Measurements from ENCODE around the gene HAND2. TPM values are rescaled to one million over a fixed set of nuclear protein-coding genes. Genes with fewer than 3 reads are reported as not detected.

Gene HAND2
- total RNA-seq, 2 experiments from 2014 or later: not detected

DNA sequence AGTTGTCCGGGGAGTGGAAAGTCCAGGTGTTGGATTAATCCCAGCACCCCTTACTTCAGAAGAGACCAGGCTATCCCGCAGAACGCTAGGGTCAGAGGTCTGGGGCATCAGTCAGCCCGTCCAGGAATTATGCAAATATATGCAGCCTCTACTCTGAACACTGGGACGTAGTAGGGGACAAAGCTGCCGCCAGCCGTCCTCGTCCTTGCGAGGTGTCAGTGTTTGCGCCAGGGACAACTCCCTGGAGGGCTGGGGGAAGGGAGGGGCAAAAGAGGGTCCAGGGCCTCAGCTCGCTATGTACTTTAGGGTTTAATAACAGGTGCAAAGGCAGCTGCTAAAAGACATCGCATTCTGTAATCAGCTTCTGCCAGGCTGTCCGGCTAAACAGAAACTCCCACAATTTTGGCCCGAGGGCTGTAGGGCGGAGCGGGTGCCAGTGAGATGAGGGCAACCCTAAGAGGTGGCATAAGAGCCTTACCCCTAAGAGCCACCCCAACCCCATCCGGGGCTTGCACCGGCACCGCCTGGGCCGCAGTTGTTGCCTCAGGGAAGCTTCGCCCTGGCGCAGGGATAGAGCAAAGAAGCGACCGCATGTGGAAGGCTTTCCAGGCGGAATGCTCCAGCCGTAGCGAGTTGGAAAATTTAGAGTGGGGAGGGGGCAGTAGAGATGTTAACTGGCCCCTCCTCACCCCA, 8.4 kb downstream of the HAND2 start:
- ATAC-seq (ENCODE audit: low read depth) (no peak), DNase-seq (no peak)
- Mint-ChIP-seq H3K36me3 (peaks cover 6% of the 10 kb centered on the region), H3K9me3 (peaks cover 17% of the 10 kb centered on the region), H3K4me3 (no peak overlapping the region), H3K4me1 (peaks cover 15% of the 10 kb centered on the region), H3K27me3 (peaks cover 98% of the 10 kb centered on the region), H3K27ac (peak overlapping the region; percentile 61)
- POLR2A ChIA-PET: interaction anchor here (0.6 kb wide), 1 partner anchor 508 kb away, joined by 4 read pairs; no protein-coding TSS in a partner anchor

DNA sequence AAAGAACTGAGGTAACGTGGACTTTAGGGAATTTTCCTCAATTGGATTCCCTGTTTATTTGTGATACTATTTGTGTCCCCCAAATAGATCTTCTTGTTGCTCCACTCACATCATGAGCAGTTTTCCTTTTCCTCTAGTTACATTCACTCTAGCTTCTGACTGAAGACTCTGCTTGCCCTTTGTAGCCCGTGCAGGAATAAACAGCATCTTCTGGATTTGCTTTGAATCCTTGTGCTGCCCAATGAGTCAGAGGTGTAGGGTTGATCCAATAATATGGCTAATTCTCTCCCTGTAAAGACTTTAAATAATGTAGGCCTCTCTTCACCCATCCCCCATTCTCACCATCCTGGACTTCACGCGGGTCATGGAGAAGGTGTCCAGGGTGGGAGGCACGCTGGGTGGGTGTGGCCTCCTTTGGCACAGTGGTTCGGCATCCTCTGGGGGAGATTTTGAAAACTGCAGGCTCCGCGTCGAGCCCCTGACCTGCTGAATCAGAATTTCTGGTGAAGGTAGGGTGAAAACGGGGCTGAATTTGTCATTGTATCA, 9.0 kb downstream of the HAND2 start:
- Mint-ChIP-seq H3K27ac (peak overlapping the region; percentile 61), H3K36me3 (peaks cover 4% of the 10 kb centered on the region), H3K4me1 (peaks cover 17% of the 10 kb centered on the region), H3K9me3 (peaks cover 15% of the 10 kb centered on the region), H3K4me3 (no peak overlapping the region), H3K27me3 (peaks cover 98% of the 10 kb centered on the region)
- ATAC-seq (ENCODE audit: low read depth) (no peak), DNase-seq (no peak)
- POLR2A ChIA-PET: interaction anchor here (0.6 kb wide), 1 partner anchor 507 kb away, joined by 4 read pairs; no protein-coding TSS in a partner anchor

DNA sequence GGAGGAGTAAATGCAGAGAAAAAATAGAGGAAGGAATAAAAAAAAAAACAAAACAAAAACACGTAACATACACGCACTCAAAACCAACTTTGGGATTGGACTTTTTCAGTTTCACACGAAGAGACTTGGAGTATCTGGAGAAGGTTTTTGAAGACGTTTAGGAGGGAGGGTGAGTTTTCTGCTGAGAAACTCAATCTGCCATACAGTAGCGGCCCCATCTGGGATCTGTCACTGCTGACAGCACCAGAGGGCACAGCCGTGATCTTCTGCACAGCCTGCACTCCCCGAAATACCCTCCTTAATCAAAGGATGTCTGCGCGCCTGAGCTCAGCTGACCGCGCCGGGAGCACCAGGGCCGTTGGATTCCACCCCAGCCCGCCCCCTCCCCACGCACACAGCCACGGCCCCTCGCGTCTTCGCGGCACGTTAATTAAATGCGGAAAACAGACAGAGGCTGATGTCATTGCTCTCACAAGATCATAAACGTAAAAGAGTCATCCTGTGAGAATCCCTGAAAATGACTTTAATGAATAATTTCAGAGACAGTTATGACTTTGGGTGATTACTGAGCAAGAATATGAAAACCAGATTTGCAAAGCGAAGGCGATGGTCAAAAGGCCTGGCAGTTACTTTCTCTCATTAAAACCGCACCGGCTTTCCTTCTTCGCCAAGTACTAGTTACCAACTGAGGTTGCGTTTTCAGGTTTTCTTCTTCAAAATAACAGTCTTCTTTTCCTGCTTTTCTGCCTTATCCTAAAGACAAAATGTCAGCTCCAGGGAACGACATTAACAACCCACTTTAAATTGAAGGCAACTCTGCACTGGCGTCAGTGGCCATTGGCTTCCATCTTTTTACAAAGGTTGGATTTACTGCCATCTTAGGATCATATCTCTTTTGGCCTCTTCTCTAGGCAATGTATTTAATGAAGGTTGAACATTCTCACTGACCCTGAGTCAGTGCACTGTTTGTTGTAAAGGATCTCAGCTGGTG, 10.6 kb downstream of the HAND2 start:
- Mint-ChIP-seq H3K9me3 (peaks cover 12% of the 10 kb centered on the region), H3K27me3 (peaks cover 98% of the 10 kb centered on the region), H3K36me3 (peaks cover 3% of the 10 kb centered on the region), H3K27ac (peak overlapping the region; percentile 30), H3K4me1 (peaks cover 16% of the 10 kb centered on the region), H3K4me3 (no peak overlapping the region)
- POLR2A ChIA-PET: no interaction called here
- no peak for DNase-seq
- no peak for ATAC-seq (ENCODE audit: low read depth)

DNA sequence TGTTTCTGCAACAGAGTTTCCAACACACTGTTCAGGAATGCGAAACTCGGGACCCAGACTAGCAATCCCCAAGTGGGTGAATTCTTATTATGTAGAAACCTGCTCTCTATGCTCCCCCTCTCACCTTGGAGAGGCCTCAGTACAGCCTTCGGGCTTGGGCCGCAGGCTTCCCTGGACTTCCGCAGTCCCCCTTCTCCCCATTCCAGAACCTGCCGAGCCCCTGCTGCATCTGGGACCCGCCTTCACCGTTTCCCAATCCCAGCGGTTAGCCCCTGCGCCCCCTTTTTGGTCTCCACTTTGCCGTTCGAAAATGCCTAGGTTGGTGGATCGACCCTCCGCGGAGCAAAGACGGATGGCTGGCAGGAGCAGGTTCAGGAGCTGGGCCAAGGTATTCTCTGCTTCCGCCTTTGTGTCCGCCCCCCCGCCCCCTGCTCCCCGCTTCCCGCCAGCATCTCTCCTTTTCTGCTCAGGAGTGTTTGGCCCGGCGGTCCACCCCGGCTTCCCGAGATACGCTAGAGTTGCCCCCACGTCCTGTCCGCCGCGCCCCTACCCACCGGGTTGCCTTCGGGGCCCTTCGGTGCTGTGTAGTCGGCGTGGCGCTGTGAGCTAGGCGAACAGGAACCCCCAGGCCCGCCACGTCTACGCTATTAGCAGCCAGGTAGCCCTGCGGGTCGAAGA, 11.5 kb downstream of the HAND2 start:
- no peak for ATAC-seq (ENCODE audit: low read depth)
- Mint-ChIP-seq H3K4me1 (peaks cover 15% of the 10 kb centered on the region), H3K27ac (peak overlapping the region; percentile 30), H3K36me3 (peaks cover 3% of the 10 kb centered on the region), H3K27me3 (peaks cover 98% of the 10 kb centered on the region), H3K9me3 (peaks cover 10% of the 10 kb centered on the region), H3K4me3 (no peak overlapping the region)
- POLR2A ChIA-PET: no interaction called here
- DNase-seq: no peak

DNA sequence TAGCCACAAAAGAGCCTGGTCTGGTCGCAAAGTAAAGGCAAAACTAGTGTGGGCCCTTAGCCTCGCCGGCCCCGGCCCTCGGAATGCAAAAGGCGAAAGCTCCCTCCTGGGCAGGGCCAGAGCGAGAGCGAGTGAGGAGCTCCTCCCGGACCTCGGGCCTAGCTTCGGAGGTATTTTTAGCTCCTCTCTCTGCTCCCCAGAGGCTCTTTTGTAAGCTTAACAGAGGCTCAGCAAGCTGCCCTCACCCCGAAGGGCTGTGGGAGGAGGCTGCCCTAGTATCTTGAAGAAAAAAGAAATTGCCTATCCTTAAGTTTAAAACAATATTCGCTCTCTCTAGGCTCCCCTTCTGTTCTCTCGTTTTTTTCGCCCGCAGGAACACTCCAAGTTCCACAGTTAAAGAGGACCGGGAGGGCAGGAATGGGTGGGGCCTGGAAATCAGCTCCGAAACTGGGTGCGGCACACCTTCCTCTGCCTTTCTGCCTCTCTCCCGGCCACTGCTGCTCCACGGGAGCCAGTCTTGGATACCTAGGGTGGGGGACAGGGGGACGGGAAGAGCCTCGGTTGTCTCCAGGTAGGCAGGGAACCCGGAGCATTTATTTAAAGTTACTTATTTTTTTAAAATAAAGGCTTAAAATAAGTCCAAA, 12.1 kb downstream of the HAND2 start:
- POLR2A ChIA-PET: no interaction called here
- Mint-ChIP-seq H3K9me3 (peaks cover 7% of the 10 kb centered on the region), H3K27ac (no peak overlapping the region), H3K27me3 (peaks cover 99% of the 10 kb centered on the region), H3K4me3 (no peak overlapping the region), H3K36me3 (peaks cover 3% of the 10 kb centered on the region), H3K4me1 (peaks cover 13% of the 10 kb centered on the region)
- DNase-seq (no peak), ATAC-seq (ENCODE audit: low read depth) (no peak)

DNA sequence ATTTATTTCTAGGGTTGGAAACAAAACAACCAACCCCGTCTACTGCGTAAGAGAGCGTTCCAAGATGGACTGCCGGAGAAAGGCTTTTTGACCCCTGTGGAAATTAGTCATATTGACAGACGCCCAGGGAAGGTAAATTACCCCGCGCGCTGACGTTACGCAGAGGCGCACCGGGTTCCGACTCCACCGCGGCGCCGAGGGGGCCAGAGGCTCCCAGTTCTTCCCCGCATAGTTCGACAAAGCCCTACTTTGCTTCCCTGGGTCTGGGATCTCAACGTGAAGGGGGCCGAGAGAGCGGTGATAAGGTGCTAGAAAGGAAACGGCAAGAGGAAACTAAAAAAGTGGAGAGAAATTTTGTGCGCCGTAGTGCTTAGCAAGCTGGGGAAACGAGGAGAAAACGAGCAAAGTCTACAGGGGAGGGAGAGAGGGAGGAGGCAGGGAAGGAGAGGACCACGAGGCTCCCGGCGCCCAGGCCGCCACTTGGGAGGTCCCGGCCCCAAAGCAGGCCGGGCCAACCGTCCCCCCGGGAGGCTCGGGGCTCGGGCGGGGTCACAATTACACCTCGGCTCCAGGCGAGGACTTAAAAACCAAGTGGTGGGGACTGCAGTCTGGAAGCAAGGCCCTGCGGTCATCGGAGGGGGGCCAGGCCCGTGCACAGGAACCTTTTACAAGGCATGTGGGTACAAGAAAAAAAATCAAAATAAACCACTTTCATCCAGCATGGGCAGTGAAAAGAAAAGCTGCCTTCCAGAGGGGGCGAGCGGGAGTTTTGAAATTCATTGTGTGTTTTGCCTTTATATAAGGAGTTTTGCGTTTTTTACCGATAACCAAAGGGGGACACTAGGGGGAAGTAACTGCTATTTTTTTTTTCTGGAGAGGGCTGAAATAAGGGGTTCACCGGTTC, 13.2 kb downstream of the HAND2 start:
- H3K9me3 Mint-ChIP-seq: peaks cover 7% of the 10 kb centered on the region
- DNase-seq (no peak), ATAC-seq (ENCODE audit: low read depth) (no peak)
- H3K36me3 Mint-ChIP-seq: peaks cover 3% of the 10 kb centered on the region
- H3K4me1 Mint-ChIP-seq: peaks cover 10% of the 10 kb centered on the region
- H3K27ac Mint-ChIP-seq: peak overlapping the region; percentile 64
- POLR2A ChIA-PET: no interaction called here
- H3K27me3 Mint-ChIP-seq: peaks cover 99% of the 10 kb centered on the region
- peak overlapping the region; percentile 44 for H3K4me3 Mint-ChIP-seq

DNA sequence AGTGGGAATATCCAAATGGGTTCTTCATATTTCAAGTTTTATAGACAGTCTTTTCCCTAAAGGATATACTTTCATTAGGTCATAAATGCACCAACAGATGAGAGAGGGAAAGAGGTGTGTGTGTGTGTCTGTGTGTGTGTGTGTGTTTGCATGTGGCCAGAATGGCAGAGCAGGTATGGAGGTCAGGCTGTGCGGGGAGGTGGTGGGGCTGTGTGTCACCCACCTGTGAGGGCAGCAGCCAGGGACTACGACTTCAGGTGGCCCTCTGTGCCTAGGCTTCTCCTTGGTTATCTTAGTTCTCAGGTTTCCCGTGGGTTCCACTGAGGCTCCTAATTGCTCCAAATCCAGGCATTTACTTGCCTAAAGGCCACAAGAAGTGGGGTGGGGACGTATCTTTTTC, 14.6 kb downstream of the HAND2 start:
- H3K9me3 Mint-ChIP-seq: peaks cover 3% of the 10 kb centered on the region

DNA sequence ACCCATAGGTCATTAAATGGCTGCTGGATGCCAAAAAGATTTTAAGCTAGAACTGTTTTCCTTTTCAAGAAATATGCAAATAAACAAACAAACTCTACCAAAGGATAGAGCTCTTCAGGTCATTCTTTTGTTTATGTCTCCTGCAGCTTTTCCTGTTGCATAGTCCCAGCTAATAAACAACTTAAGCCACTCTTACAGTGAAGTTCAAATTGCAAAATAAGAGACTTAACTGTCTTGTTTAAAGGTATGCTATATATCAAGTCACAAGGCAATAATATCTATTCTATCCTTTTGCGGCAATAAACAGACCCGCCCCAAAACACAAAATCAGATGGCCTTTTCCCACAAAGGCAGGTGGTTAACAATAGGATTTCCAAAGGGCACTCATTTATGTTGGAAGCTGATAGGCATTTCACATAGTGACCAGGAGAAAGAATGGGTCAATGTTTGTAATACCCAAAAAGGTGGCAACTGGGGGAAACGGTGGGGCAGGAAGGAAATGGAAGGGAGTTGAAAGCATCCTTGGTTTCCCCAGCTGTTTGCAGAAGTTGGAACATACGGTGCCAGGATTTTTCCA, 15.3 kb downstream of the HAND2 start:
- POLR2A ChIA-PET: no interaction called here
- Mint-ChIP-seq H3K36me3 (peaks cover 3% of the 10 kb centered on the region), H3K4me1 (peaks cover 7% of the 10 kb centered on the region), H3K9me3 (no peaks in the 10 kb centered on the region), H3K27ac (no peak overlapping the region), H3K4me3 (no peak overlapping the region), H3K27me3 (peaks cover 98% of the 10 kb centered on the region)
- DNase-seq: no peak
- no peak for ATAC-seq (ENCODE audit: low read depth)

More for the DNA sequence above, 14.6 kb downstream of the HAND2 start:
- Mint-ChIP-seq H3K36me3 (peaks cover 3% of the 10 kb centered on the region), H3K4me3 (no peak overlapping the region), H3K27ac (no peak overlapping the region), H3K27me3 (peaks cover 98% of the 10 kb centered on the region), H3K4me1 (peaks cover 7% of the 10 kb centered on the region)
- ATAC-seq (ENCODE audit: low read depth) (no peak), DNase-seq (no peak)
- POLR2A ChIA-PET: no interaction called here

DNA sequence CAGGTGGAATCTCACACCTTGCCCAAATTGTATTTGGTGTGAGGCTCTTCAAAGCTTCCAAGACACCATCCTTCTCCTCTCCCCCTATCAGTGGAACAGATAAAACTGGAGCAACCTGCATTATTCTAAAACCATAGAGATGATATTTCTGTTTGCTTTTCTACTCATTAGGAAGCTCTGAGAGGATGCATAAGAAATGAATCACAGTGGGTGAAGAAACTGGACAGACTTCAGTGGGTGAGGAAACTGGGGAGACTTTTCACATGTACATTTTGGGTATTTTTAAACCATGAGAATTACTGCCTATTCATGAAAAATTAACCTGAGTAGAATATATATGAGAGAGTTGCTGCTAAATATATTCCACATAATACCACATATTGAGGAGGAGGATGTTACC, 16.4 kb downstream of the HAND2 start:
- Mint-ChIP-seq H3K4me1 (peaks cover 8% of the 10 kb centered on the region), H3K36me3 (peaks cover 3% of the 10 kb centered on the region), H3K27me3 (peaks cover 96% of the 10 kb centered on the region), H3K4me3 (no peak overlapping the region), H3K27ac (no peak overlapping the region), H3K9me3 (no peaks in the 10 kb centered on the region)
- DNase-seq (no peak), ATAC-seq (ENCODE audit: low read depth) (no peak)
- POLR2A ChIA-PET: no interaction called here

DNA sequence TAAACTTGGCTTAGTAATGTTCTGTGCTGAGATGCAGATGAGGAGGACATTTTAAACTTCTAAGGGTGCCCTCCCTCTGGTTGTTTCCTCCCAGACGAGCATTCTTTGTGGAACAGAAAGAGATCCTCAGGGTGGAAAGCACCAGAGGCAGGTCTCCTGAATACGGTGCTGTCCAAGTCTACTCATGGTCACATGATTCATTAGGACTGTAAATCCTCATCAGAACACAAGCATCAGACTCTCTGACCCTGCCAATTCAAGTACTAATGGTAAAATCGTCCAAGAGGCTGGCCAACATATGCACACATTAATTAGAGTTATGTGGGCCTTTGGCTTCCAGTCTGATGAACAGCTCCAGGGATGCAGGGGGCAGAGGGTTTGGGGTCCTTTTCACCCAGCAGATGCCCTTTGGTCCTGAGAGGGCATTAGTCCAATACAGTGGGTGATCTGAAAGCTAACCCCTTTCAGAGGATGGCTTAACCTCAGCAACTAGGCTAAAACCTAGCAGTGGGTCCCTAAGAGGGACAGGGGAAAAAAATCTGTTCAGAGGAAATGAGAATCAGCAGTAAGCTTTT, 18.2 kb downstream of the HAND2 start:
- ATAC-seq (ENCODE audit: low read depth): no peak
- H3K4me3 Mint-ChIP-seq: no peak overlapping the region
- peaks cover 7% of the 10 kb centered on the region for H3K36me3 Mint-ChIP-seq
- peaks cover 13% of the 10 kb centered on the region for H3K4me1 Mint-ChIP-seq
- POLR2A ChIA-PET: no interaction called here
- no peak overlapping the region for H3K27ac Mint-ChIP-seq
- H3K9me3 Mint-ChIP-seq: no peaks in the 10 kb centered on the region
- H3K27me3 Mint-ChIP-seq: peaks cover 96% of the 10 kb centered on the region
- DNase-seq: no peak

DNA sequence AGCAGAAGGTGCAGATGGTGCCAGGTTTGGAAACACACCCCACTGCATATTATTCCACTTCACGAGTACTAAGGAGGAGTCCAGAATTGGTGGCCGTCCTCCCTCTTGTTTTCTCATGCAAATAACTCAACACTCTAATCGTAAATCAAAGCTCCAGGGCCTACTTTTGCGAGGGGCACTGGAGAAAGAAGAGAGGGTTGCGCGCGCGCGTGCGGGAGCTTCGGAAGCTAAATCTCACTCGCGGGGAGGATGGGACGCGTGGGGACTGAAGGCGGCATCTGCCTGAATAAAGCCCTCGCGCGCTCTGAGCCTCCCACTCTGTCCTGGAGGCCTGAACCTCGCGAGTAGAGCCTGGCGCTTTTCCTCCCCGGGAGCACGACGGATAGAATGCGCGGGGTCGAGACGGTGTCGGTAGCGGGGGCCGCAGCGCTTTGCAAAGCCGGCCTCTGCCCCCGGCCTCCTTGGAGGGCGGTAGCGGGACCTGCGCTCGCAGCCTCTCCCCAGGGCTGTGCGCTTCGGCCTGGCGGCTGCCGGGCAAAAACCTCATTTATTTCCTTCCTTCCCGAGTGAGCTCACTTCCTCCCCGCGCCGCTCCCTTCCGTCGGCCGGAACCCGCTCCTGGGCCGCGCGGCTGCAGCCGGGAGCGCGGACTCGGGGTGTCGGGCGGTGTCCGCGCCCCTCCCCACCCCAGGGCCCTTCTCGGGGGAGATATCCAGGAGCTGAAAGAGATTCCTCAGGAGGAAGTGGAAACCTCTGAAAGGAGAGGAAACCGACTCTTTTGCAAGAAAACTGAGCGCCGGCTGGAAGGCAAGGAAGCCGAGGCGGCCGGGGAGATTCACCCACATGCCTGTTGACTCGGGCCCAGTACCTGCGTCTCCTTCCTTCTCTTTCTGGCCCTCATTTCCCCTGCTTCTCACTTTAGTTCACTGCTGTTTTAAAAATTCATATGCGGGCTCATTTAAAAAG, 20.7 kb downstream of the HAND2 start:
- Mint-ChIP-seq H3K4me1 (peaks cover 14% of the 10 kb centered on the region), H3K27me3 (peaks cover 96% of the 10 kb centered on the region), H3K27ac (no peak overlapping the region), H3K4me3 (peak overlapping the region; percentile 62), H3K9me3 (no peaks in the 10 kb centered on the region), H3K36me3 (peaks cover 4% of the 10 kb centered on the region)
- DNase-seq: no peak
- peak; percentile 48 for ATAC-seq (ENCODE audit: low read depth)
- POLR2A ChIA-PET: interaction anchor here (0.8 kb wide), 1 partner anchor 705 kb away, joined by 3 read pairs; no protein-coding TSS in a partner anchor

Measured in activated naive CD8-positive, alpha-beta T cell treated with anti-CD3 and anti-CD28 coated beads, Interleukin-2, amount 10 ng/mL, durations not matched to agents 7 days and 5 days (primary cell).